Measurements from ENCODE around the gene DNAJC13.

DNA sequence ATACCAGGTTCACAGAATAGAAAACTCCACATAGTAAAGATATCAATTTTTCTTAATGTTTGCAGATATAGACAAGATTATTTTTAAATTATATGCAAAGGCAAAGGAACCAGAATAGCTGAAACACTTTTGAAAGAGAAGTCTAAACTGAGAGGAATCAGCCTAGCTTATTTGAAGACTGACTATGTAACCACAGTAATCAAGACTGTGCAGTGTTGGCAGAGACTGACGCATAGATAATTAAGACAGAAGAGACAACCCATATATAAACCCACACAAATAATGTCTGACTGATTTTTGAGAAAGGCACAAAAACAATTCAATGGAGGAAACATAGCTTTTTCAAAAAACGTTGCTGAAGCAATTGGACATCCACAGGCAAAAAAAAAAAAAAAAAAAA lies 151.1 kb downstream of the DNAJC13 start:
- TF ChIP-seq POLR2A (IDR thresholded peaks at IDR 0.05) (no peak), EP300 (IDR thresholded peaks at IDR 0.05; ENCODE audit: low read depth) (no peak), POLR2AphosphoS5 (IDR thresholded peaks at IDR 0.05) (no peak)
- TF ChIP-seq, protein P1, sequence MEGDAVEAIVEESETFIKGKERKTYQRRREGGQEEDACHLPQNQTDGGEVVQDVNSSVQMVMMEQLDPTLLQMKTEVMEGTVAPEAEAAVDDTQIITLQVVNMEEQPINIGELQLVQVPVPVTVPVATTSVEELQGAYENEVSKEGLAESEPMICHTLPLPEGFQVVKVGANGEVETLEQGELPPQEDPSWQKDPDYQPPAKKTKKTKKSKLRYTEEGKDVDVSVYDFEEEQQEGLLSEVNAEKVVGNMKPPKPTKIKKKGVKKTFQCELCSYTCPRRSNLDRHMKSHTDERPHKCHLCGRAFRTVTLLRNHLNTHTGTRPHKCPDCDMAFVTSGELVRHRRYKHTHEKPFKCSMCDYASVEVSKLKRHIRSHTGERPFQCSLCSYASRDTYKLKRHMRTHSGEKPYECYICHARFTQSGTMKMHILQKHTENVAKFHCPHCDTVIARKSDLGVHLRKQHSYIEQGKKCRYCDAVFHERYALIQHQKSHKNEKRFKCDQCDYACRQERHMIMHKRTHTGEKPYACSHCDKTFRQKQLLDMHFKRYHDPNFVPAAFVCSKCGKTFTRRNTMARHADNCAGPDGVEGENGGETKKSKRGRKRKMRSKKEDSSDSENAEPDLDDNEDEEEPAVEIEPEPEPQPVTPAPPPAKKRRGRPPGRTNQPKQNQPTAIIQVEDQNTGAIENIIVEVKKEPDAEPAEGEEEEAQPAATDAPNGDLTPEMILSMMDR (IDR thresholded peaks at IDR 0.05): no peak

Data from transverse colon (tissue), 4 donors.